Motor neuron (in vitro differentiated cells): Measurements from ENCODE around the gene ACTBL2. TPM values are rescaled to one million over a fixed set of nuclear protein-coding genes. Genes with fewer than 3 reads are reported as not detected.
A peak's percentile ranks its signal among the peaks of the same experiment; 100 is the strongest.

Source experiments
- ATAC-seq, 8 experiments: fragments of 200-7000 bp; cut with Tn5 transposase; replicated peaks in 6 of 8; 2 replicates each; pipeline ENCODE4 v1.8.0; 2021; ENCODE audit warnings: mild to moderate bottlenecking in 8 of 8, moderate library complexity in 8 of 8
- H3K27ac ChIP-seq, 2 donors: fragments of 250-450 bp; sonication (Bioruptor Pico); 2 replicates each; pipeline ENCODE4 v1.9.0; 2021; ENCODE audit warnings: antibody characterized with exemption in 2 of 2, mild to moderate bottlenecking in 2 of 2, moderate library complexity in 1 of 2
- H3K4me1 ChIP-seq, 2 donors: fragments of 250-450 bp; sonication (Bioruptor Pico); replicated peaks in 1 of 2; 2 replicates each; pipeline ENCODE4 v1.6.1; 2021; ENCODE audit warnings: antibody characterized with exemption in 2 of 2, mild to moderate bottlenecking in 2 of 2, moderate library complexity in 1 of 2
- H3K4me3 ChIP-seq, 5 donors: fragments of 250-450 bp; sonication (Bioruptor Pico); 2 replicates each; pipeline ENCODE4 v1.9.0; 2021; ENCODE audit warnings: antibody characterized with exemption in 5 of 5, mild to moderate bottlenecking in 5 of 5, moderate library complexity in 4 of 5
- WGBS, 10 experiments: fragments of 450-650 bp; shearing (Covaris generic); methylation state at CpG; one replicate each; pipeline ENCODE4 v1.0.0; 2022; 5-methylcytosine and 5-hydroxymethylcytosine counted together
- in situ Hi-C, 9 experiments: fragments of 400-800 bp; cut with MboI; loops; one replicate each; pipeline ENCODE4 v1.15.0; 2021; ENCODE audit warnings: low sequenced_read_pairs in 9 of 9, low pct_unique_long_range_greater_than_20kb in 2 of 9; ENCODE audit not compliant: unreplicated experiment in 9 of 9
- total RNA-seq, 8 experiments: library from RNA; unstranded; fragments of 300-600 nt; gene quantifications; 2 replicates each; pipeline versions ENCODE4 v1.2.3 to v1.2.4, GENCODE V29; 2022

Gene ACTBL2
- total RNA-seq, 8 experiments from 2014 or later: 0.07 to 0.20 (median 0.18) TPM; not detected in 4

DNA sequence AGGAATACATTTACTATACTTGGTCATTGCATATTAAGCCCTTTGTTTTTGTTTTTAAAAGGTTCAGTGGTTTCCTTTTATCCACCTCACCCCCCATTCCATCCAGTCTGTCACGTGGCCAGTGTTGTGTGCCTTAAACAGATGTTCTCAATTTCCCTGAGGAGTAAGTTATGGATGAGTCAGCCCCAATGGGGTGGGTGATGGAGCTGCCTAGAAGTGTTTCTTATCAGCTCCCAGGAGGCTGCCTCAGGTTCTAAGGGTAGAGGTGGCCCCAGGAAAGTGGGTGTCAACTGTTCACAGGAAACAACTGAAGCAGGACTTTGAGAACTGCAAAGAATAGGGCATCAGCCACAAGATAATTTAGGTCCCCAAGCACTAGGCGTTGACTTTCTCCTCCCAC lies 41.1 kb downstream of the ACTBL2 start:
- no peaks in the 10 kb centered on the region for H3K4me1 ChIP-seq
- 20 to 83% (median 60%) methylated on average over 1 to 2 of the region's 2 CpGs; no CpG with 5 or more reads in 4 of the 10 experiments for WGBS, 10 experiments
- ATAC-seq: peak in 3 of 8 experiments; percentile 65 to 98 (median 98)
- no peak overlapping the region for H3K4me3 ChIP-seq
- no peak overlapping the region for H3K27ac ChIP-seq
- in situ Hi-C loops: no loop called here

DNA sequence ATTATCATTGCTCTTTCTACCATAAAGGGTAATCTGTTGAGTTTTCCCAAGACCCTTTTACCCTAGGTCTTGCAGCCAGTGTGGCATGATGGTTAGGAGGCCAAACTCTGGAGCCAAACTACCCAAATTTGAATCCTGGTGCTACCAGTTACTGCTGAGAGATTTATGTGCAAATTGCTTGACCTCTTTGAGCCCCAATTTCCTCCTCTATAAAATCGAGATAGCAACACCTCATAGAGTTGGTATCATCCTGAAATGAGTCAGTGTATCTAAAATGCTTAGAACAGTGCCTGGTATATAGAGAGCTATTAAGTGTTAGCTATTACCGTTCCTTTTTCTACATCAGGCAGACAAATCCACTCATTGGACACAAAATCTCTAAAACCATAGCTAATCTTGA lies 43.0 kb downstream of the ACTBL2 start:
- Histone ChIP-seq H3K4me3 (no peak overlapping the region), H3K27ac (no peak overlapping the region), H3K4me1 (no peaks in the 10 kb centered on the region)
- ATAC-seq: no peak
- 29 to 100% (median 56%) methylated on average over 1 to 2 of the region's 2 CpGs; no CpG with 5 or more reads in 4 of the 10 experiments for WGBS, 10 experiments
- in situ Hi-C loops: no loop called here

DNA sequence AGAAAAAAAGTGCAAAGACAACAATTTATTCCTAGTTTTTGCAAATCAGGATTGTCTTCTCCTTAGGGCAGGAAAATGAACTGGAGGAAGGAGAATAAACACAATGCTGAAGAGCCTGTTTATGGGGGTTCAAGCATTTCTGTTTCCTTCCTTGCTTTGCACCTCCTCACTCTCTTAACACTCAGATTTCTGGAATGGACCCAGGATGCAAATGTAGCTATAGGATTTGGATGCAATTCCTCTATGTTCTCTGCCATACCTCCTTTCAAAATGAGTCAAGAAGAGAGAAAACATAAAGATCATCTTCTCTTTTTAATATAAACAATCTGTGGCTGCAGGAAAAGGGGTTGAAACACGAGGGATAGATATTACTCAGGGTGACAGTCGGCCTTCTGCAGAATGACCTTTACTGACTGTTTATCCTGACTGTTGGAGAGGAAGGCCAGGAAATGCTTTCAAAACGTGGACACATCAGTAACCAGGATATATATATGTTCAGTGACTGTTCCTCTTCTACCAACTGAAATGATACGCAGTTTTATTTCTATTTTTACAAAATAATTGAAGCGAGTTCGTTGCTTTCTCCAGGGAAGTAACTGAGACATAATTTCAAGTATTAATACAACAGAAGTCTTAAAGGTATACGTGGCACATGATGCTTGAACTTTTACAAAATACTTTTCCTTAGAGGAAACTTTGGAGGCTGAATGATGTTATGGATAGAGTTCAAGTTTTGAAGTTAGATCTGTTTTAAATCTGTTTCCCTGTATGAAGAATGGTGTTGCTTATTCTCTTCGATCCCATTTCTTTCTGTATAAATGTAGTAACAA lies 44.4 kb downstream of the ACTBL2 start:
- no peak for ATAC-seq
- WGBS, 10 experiments: 39 to 100% (median 66%) methylated on average over 3 to 8 of the region's 8 CpGs
- no peak overlapping the region for H3K27ac ChIP-seq
- H3K4me1 ChIP-seq: no peaks in the 10 kb centered on the region
- in situ Hi-C loops: no loop called here
- no peak overlapping the region for H3K4me3 ChIP-seq

DNA sequence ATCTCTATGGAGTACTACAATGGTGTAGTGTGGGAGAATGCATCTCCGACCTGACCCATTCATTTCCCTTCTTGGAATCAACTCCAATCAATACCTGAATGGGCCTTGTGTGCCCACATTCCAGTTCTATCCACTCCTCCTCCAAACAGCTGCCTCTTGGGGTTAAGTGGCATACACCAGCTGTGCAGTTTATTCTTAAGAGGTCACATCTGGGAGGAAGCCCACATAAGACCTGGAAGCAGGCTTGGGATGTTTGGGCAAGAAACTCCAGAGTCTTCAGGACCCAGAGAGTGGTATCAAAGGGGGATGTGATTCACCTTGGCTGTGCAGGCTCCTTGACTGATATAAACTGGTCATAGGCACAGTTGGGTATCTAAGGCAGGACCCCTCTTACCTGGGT lies 46.0 kb downstream of the ACTBL2 start:
- in situ Hi-C loops: no loop called here
- no peak overlapping the region for H3K27ac ChIP-seq
- WGBS, 10 experiments: 60 to 100% (median 71%) methylated on average over 1 of the region's 1 CpG; no CpG with 5 or more reads in 5 of the 10 experiments

DNA sequence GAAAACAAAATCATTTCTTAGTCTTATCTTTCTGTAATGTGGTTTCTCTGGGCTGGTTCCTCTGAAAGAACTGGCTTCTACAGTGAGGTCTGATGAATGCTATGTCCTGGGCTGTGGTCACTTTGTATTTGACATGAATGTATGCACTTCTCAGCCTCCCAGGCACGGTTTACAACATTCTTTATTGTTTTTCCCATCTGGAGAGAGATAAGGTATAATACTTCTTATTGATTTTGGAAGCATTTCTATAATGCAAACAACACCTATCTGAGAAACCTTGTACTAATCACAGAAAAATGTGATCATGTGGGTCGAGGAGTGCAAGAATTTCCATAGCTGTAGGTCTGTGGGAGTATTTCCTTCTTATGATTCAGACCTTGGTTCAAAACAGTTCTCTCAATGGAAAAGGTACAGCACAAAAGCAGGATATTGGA lies 46.9 kb downstream of the ACTBL2 start:
- in situ Hi-C loops: no loop called here
- peak in 2 of 8 experiments; percentile 38 to 59 for ATAC-seq

More for the DNA sequence above, 46.0 kb downstream of the ACTBL2 start:
- no peaks in the 10 kb centered on the region for H3K4me1 ChIP-seq
- H3K4me3 ChIP-seq: no peak overlapping the region
- ATAC-seq: no peak

DNA sequence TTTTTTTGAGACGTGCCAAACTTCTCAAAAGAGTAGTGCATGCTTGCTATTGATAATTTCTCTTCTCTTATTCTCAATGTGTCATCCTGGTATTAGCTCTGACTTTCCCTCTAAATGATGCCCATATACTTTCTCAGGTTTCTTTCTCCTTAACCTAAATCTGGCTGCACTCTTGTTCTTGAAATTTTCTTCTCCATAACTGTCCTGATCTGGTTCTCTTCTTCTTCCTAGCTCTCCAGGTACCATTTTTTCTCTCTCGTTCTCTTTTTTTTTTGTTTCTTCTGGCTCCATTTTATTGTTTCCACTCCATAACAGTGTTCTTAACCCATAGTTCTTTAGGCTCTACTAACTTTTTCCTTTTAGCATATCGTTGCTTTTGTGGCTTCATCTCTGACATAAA lies 47.9 kb downstream of the ACTBL2 start:
- Histone ChIP-seq H3K4me1 (no peaks in the 10 kb centered on the region), H3K27ac (no peak overlapping the region), H3K4me3 (no peak overlapping the region)
- in situ Hi-C loops: no loop called here
- WGBS, 10 experiments: 20 to 80% (median 58%) methylated on average over 1 to 3 of the region's 3 CpGs
- no peak for ATAC-seq

More for the DNA sequence above, 46.9 kb downstream of the ACTBL2 start:
- Histone ChIP-seq H3K4me1 (no peaks in the 10 kb centered on the region), H3K4me3 (no peak overlapping the region), H3K27ac (no peak overlapping the region)
- 0 to 52% (median 18%) methylated on average over 1 to 2 of the region's 2 CpGs; no CpG with 5 or more reads in 2 of the 10 experiments for WGBS, 10 experiments

DNA sequence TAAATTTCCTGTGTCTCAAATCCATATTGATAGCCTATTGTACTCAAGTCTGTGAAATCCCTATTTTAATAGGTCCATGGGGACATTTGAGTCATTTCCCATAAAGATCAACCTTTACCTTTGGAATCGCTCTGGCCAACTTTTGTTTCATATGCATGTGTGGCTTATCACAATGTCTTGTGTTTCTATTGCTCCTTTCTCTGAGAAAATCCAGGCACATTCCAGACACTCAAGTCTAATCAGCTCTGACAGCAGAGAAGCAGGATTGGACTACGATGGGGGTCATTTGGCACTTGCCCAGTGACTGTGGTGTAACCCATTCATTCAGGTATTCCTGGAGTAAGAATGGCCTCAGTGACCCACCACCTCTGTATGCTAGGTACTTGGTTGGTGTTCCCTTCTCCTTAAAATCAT lies 48.4 kb downstream of the ACTBL2 start:
- ATAC-seq: no peak
- WGBS, 10 experiments: 33 to 100% (median 84%) methylated on average over 1 to 2 of the region's 2 CpGs; no CpG with 5 or more reads in 4 of the 10 experiments
- Histone ChIP-seq H3K4me3 (no peak overlapping the region), H3K4me1 (no peaks in the 10 kb centered on the region), H3K27ac (no peak overlapping the region)
- in situ Hi-C loops: no loop called here

DNA sequence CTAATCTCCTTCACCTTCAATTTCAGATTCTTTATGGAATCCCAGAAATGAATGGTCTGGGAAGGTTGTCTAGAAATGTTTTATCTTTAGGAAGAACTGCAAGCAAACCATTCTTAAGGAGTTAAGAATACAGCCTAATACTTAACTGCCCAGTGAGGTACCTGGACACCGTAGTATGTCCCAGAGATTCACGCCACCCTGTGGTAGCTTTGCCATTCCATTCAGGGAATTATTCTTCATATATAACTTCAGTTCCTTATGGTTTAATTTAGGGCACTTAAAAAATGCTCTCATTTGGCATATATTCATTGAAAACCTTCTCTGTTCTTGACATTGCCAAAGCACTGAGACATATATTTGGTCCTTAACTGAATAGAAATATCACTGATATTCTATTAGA lies 49.7 kb downstream of the ACTBL2 start:
- ATAC-seq: no peak
- Histone ChIP-seq H3K4me3 (no peak overlapping the region), H3K27ac (no peak overlapping the region), H3K4me1 (no peaks in the 10 kb centered on the region)
- 78 to 94% (median 88%) methylated on average over 1 to 2 of the region's 2 CpGs; no CpG with 5 or more reads in 1 of the 10 experiments for WGBS, 10 experiments
- in situ Hi-C loops: no loop called here

DNA sequence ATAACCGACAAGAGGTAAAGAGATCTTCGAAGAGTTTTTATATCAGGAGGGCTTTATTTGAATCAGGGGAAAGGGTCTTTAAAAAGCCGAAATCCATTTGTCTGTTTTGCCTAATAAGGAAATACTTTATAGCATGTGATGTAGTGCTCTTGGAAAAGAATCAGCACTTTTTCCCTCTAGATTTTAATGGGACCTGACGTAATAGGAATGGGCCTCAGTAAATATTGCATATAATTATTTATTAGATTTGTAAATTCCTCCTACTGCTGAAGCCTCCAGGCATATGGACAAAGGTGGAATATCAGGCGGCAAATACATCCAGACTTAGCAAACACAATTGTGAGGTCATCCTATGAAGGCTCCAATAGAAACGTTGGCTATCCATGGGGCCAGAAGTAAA lies 50.9 kb downstream of the ACTBL2 start:
- no peak overlapping the region for H3K4me3 ChIP-seq
- H3K27ac ChIP-seq: no peak overlapping the region
- ATAC-seq: no peak
- in situ Hi-C loops: no loop called here
- no peaks in the 10 kb centered on the region for H3K4me1 ChIP-seq
- WGBS, 10 experiments: 0 to 96% (median 75%) methylated on average over 1 to 6 of the region's 6 CpGs; no CpG with 5 or more reads in 1 of the 10 experiments
